ENCODE data around the gene P3H2.

Gene P3H2

GRCh38 chr3:190044974-190045373 is 75.7 kb downstream of the P3H2 start:
- DNase-seq, result no peak

- DNase-seq, result no peak
Observed at GRCh38 chr3:190044142-190044541, 76.6 kb downstream of the P3H2 start.

- no peak for DNase-seq
Observed at GRCh38 chr3:190043741-190044140, 77.0 kb downstream of the P3H2 start.

DNA sequence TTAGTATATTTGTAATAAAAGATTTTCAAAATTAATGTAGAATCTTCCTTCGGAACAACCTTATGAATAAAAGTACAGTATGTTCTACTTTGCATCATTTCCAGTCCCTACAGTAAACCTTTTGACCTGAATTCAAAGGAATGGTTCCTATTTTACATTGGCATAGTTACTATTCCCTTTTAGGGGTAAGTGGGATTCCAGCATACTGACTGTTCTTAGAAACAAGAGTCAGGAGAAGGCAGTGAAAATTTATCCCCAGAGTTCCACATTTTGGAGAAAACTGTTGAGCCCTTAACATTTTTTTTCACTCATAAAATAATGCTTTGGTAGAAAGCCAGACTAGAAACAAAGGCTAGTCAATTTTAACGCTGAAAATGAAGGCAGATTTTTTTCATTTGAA is 78.1 kb downstream of the P3H2 start:
- DNase-seq, result no peak

DNA sequence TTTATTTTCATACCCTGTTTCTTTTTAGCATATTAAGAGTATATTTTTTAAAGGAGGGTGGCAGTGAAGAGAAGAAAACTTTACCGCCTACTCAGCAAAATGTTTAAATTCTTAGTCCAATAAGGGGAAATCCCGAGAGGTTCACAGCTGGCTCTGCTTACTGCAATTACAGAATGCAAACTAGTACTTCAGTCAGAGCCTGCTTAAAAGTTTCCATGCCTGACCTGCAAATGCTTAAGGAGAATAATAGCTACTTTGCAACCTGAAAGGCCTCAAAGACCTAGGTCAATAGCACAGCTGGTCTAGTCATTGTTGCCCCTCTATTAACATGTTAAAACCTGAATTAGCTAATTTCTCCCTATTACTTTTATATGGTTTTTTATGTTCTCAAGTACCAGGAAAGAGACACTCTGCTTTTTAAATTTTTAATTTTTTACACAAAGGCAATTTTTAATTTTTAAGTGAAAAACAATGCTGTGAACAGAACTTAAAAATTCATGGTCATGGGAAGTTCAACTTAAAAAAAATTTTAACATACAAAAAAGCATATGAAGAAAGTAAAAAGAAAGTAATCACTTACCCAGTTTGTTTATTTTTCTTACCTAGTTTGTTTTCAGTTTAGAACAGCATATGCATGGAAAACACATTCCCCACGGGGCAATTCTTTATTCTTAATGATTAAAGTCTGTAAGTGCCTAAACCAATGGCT is 79.2 kb downstream of the P3H2 start:
- DNase-seq, result no peak

DNA sequence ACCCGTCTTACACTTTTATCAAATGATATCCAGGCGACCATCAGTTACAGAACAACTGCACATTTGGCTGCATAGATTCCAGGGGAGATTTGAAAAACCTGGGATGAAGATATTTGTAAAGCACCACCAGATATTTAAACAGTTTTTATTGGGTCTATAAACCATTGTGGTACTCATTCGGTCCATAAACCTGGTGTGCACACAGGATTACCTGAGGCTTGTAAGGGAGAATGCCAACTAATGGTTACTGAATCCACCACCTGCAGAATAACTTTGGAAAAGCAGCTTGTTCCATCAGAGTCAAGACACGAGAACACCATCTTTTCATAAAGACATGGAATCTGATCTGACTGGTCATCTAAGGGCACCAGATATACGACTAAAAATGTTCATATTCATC is 80.6 kb downstream of the P3H2 start:
- DNase-seq, result no peak

DNA sequence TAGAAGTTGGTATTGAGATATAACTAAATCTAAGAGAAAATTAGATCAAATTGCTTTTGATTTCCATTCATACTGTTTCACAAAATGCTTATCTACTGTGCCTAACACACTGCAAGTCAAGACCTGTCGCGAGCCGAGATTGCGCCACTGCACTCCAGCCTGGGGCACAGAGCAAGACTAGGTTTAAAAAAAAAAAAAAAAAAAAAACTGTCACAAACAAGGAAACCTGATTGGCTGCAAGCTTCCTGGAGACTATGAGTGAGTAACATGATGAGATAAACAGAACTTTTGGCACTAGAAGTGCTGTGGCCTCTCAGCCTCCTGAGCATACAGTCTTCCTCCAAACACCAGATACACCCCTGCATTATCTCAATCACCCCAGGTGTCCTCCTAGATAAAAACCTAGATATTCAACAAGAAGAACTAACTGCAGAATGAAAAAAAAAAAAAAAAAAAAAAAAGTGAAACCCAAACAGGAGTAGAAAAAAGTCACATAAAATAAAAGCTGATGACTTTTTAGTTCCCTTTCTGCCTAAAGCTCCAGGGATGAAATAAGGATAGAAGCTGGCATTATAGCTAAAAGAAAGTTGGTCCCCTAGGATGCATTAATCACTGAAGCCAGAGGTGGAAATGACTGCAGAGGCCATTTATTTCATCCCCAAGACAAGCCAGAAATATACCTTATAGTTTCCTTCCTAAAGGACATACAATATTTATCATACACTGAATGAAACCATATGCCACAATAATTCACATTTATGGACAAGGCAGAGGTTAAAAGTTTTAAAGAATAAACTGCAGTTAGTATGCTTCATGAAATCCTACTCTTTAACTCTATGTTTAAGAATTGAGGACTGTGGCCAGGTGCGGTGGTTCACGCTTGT is 82.4 kb downstream of the P3H2 start:
- DNase-seq, result no peak

GRCh38 chr3:190036631-190037030 is 84.1 kb downstream of the P3H2 start:
- DNase-seq, result no peak

DNA sequence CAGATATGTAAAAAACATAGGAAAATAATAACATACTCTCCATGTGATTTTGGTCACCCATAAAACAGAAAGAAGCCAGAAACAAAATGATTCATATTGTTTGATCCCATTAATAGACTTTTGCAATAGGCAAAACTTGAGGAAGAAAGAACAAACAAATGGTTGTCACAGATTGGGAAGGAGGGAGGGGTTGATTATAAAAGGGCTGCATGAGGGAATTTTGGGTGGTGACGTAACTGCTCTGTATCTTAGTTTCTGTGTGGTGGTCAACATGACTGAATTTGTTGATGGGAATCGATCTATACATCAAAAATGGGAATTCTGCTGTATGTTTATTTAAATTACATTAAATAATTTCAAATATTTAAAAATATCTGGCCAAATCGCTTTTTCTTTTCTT is 86.3 kb downstream of the P3H2 start:
- no peak for DNase-seq

- DNase-seq, result no peak
Observed at GRCh38 chr3:190032923-190033322, 87.8 kb downstream of the P3H2 start.

DNA sequence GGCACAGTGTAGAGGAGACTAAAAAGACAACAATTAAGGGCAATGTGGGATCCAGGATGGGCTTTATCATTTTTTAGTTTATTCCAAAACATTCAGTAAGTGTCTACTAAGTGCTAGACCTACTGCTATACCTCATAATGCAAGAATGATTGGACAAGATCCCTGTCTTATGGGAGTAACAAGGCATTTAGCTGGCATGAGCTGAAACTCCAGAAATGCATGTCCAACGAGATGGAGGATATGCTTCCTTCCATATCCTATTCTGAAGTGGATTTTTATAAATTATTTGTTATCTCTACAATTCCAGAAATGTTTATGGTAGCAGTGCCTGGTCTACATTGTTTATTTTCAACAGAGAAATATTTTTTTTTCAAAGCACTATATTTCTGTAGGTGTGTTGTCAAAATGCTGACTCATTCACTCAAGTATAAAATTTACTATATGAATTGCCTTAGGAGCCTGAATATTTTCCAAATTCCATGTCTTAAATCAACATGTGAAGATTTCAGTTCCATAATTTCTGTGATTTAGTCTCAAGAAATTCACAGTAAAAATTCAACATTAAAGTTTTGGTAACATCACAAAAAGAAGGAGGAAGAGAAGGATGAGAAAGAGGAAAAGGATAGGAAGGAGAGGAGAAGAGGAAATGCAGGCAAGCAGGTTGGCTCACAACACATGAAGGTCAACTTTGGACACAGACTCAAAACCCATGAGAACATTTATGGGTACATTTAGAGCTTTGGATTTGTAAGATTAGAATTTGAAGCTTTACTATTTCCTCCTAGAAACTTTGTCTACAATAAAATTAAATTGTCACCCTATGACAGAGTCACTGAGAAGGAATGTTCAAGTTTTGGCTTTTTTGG is 88.6 kb downstream of the P3H2 start:
- no peak for DNase-seq

- DNase-seq, result no peak
Observed at GRCh38 chr3:190027116-190027515, 93.6 kb downstream of the P3H2 start.

GRCh38 chr3:190026154-190026553 is 94.5 kb downstream of the P3H2 start:
- no peak for DNase-seq

DNA sequence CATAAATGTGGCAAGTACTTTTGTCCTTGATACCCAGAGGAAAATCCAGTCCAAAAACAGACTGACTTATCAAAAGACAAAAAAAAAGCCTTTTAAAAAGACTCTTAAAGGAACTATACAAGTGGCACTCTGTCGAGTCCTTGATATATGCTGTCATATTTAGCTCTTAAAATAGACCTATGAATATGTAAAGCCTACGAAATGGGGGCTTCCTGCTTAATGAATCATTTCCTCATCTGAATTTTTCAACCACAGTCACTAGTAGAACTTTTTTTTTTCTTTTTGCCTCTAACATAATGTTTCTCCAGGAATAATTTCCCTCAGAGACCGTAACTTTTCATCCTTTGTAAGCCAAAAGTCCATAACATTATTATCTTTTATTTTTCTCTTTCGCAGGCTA is 95.8 kb downstream of the P3H2 start:
- DNase-seq, result no peak

DNA sequence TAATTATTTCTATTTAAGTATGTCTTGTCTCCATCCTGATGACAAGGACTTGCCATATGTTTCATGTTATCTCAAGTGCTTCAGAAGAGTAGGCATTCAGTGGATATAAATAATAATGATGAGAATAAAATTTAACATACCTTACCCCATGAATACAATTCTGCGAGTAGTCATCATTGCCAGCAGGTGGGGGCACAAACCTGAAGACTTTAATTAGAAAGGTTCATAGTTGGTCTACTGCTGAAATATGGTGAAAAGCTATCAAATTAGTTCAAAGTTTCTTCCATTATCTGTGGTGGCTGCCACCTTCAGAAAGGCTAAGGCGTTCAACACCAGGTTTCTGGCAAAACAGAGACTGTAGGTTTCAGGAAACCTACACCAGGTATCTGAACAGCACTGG is 100.9 kb downstream of the P3H2 start:
- DNase-seq, result no peak

DNA sequence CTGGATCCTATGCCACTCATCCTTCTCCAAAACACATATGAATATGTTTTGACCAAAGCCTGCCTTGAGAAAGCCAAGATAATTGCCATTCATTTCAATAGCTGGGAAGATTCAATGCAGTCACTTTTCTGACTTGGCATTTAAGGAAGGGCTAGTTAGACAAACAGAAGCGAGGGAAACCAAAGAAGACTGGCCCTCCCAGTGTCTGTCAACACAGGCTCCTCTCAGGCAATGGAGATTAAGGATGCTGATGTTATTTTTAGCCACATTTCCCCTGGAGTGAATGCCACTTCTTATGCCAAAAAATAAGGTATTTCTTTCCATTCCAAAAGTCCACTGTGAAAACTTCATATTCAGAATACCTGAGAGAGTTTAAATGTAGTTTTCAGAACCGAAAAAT is 101.7 kb downstream of the P3H2 start:
- no peak for DNase-seq

- DNase-seq, result no peak
Observed at GRCh38 chr3:190018460-190018859, 102.2 kb downstream of the P3H2 start.

DNA sequence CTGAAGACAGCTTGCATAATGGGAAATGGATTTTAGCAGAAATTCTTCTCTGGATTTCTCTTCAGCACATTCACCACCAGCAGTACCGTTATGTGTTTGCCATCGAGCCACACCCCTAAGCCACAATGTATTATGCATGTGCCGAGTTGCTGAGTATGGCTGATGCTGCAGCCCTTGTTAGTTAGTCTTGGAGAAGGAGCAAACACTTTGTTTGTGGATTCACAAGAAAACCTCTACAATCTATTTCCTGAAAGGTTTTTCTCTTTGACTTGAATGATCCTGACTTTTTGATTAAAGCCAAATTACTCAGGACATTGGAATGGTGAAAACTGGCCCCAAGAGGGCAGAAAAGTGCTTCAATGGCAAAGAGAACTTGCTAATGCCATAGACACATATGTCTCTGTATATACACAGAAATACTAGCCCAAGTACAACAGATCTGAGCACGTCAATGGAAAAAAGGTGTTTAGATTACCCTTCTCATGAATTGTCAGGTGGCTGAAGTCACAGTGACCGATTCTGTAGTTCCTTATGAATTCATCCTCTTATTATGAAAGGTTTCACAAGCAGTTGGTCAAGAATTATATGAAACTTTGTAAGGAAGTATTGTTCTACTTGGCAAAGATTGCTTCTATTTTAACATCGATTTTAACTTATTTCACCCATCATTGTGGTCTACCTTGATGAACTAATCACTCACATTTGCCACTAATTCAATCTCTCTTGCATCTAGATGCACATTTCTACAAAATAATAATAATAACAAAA is 103.0 kb downstream of the P3H2 start:
- no peak for DNase-seq

DNA sequence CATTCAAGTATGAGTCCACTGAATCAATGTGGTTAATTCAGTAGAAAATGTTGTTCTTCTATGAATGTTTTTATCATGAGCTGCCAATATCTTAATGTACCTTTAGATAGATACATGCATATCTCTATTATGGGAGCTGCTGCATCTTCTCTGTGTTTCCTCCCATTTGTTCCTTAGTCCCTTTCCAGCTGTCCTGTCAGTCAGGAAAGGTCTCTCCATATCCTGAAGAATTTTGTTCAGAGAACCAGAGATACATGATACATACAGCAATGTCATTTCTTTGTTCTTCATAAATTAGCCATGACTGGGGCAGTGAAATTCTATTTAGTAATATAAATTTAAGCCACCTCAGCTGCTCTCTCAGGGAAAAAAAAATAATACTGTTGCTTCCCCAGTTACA is 103.7 kb downstream of the P3H2 start:
- DNase-seq, result no peak

DNA sequence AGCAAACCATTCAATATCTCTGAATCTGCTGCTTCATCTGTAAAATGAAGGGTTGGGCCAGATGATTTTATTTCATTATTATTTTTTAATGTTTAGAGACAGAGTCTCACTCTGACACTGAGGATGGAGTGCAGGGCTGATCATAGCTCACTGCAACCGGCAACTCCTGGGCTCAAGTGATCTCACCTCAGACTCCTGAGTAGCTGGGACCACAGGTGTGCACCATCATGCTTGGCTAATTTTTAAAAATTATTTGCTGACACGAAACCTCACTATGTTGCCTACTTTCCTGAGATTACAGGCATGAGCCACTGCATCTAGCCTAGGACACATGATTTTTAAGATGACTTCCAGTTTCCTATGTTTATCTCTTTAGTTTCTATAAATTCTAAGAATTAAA is 105.8 kb downstream of the P3H2 start:
- DNase-seq, result no peak

- no peak for DNase-seq
Observed at GRCh38 chr3:190013943-190014924, 106.5 kb downstream of the P3H2 start.
